ENCODE results near the gene ACTC1. TPM values are rescaled to one million over a fixed set of nuclear protein-coding genes. Genes with fewer than 3 reads are reported as not detected.
A peak's percentile ranks its signal among the peaks of the same experiment; 100 is the strongest.

The ACTC1 gene
- total RNA-seq, 1 experiment from 2014 or later = not detected

DNA sequence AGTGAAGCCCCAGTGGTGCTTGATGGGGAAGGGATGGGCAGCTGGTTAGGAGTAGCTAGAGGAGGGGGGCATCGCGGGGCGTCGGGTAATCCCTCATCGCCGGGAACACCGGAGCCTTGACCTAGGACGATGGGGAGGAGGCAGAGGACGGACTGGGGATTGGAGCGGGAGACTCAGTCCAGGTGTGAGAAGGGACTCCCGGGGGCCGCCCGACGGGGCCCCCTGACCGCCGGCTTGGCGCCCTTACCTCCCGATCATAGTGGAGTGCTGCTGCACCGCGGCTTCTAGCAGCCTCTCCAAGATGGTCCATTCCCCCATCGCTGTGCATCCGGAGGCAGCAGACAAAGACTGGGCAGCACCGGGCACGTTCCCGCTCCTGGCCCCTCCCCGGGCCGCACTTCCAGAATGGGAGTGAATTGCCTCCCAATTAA, 41.2 kb downstream of the ACTC1 start:
- H2AFZ ChIP-seq = no peak overlapping the region
- no peak for DNase-seq
- ChIA-PET POLR2A (ENCODE audit: unreplicated experiment) (no interaction called here), CTCF (no interaction called here)
- H3K4me3 ChIP-seq = no peak overlapping the region
- no peaks in the 10 kb centered on the region for H3K9me2 ChIP-seq (ENCODE audit: insufficient read depth)
- H3K9me3 ChIP-seq (ENCODE audit: insufficient read depth, low read depth) = no peaks in the 10 kb centered on the region
- H3K27me3 ChIP-seq (ENCODE audit: insufficient read depth, low read depth) = peaks cover 42% of the 10 kb centered on the region
- TF ChIP-seq, protein P1, sequence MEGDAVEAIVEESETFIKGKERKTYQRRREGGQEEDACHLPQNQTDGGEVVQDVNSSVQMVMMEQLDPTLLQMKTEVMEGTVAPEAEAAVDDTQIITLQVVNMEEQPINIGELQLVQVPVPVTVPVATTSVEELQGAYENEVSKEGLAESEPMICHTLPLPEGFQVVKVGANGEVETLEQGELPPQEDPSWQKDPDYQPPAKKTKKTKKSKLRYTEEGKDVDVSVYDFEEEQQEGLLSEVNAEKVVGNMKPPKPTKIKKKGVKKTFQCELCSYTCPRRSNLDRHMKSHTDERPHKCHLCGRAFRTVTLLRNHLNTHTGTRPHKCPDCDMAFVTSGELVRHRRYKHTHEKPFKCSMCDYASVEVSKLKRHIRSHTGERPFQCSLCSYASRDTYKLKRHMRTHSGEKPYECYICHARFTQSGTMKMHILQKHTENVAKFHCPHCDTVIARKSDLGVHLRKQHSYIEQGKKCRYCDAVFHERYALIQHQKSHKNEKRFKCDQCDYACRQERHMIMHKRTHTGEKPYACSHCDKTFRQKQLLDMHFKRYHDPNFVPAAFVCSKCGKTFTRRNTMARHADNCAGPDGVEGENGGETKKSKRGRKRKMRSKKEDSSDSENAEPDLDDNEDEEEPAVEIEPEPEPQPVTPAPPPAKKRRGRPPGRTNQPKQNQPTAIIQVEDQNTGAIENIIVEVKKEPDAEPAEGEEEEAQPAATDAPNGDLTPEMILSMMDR (conservative IDR thresholded peaks at IDR 0.05) = no peak
- no peak for TF ChIP-seq EZH2 (IDR thresholded peaks at IDR 0.05; ENCODE audit: low read depth)
- no peaks in the 10 kb centered on the region for H3K36me3 ChIP-seq (ENCODE audit: low read depth)
- intact Hi-C loops (cut with micrococcal nuclease; ENCODE audit: unreplicated experiment) = no loop called here
- BruUV-seq (replicated peaks) = no TSS peak
- no peak overlapping the region for H3K27ac ChIP-seq
- H3K4me2 ChIP-seq = no peak overlapping the region
- no peaks in the 10 kb centered on the region for H3K4me1 ChIP-seq (replicated peaks; ENCODE audit: insufficient read depth)
- H3K79me2 ChIP-seq (ENCODE audit: low read depth) = no peaks in the 10 kb centered on the region
- no peaks in the 10 kb centered on the region; the same call in 1 of the 2 replicates for H4K20me1 ChIP-seq (ENCODE audit: insufficient read depth)
- no peaks in the 10 kb centered on the region for H3F3A ChIP-seq (ENCODE audit: insufficient read depth, low read depth)

DNA sequence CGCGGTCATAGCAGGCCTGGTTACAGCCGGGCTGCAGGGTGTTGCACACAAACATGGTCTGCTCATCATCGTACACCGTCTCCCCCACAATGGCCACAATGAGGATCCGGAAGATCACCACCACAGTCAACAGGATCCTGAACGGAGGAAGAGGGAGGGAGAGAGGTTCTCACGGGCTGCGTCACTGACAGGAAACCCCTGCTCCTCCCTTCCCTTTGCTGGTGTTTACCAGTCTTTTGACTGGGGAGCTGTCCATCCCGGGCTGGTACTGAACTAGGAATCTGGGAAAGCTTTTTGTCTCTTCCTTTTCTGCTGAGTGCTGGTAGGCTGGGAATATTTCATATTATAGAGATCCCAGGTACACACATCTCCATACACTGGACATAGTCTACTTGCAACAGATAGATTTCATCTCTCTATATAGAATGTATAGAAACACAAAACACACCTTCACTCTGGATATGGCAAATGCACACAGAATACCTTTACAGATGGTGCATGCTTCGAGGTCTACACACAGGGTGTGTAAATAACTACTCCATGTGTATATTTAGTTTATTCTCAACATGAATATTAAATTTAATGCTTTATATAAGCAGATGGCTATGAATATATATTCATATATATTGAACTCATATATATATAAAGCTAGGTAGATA, 42.0 kb downstream of the ACTC1 start:
- BruUV-seq (replicated peaks) = no TSS peak
- Histone ChIP-seq H3K9me2 (ENCODE audit: insufficient read depth) (no peaks in the 10 kb centered on the region), H3F3A (ENCODE audit: insufficient read depth, low read depth) (no peaks in the 10 kb centered on the region), H3K79me2 (ENCODE audit: low read depth) (no peaks in the 10 kb centered on the region), H3K4me2 (no peak overlapping the region), H3K4me3 (no peak overlapping the region), H2AFZ (no peak overlapping the region), H4K20me1 (ENCODE audit: insufficient read depth) (no peaks in the 10 kb centered on the region), H3K27ac (no peak overlapping the region), H3K27me3 (ENCODE audit: insufficient read depth, low read depth) (peaks cover 40% of the 10 kb centered on the region), H3K4me1 (replicated peaks; ENCODE audit: insufficient read depth) (no peaks in the 10 kb centered on the region), H3K9me3 (ENCODE audit: insufficient read depth, low read depth) (no peaks in the 10 kb centered on the region), H3K36me3 (ENCODE audit: low read depth) (no peaks in the 10 kb centered on the region)
- peak in 1 of 2 experiments; percentile 15 for DNase-seq
- ChIA-PET POLR2A (ENCODE audit: unreplicated experiment) (no interaction called here), CTCF (no interaction called here)
- intact Hi-C loops (cut with micrococcal nuclease; ENCODE audit: unreplicated experiment) = no loop called here
- TF ChIP-seq, protein P1 (conservative IDR thresholded peaks at IDR 0.05) = no peak
- TF ChIP-seq EZH2 (IDR thresholded peaks at IDR 0.05; ENCODE audit: low read depth) = no peak

DNA sequence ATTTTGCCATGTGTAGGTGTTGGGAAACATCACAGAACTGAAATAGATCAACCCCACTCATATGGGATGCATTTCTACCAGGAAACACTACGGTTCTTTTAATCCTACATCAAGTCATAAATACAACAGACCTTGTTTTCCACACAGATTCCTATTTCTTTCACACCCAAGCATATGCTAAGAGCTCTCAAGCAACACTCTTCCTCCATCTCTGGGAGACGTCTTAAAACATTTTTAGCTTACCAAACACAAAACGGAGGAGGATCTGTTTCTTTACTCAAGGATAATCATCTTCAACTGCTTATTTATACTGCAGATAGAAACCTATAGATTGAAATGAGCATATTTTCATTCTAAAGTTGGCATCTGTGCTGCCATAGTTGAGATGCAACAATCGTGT, 45.7 kb downstream of the ACTC1 start:
- H3F3A ChIP-seq (ENCODE audit: insufficient read depth, low read depth) = no peaks in the 10 kb centered on the region
- ChIA-PET CTCF (no interaction called here), POLR2A (ENCODE audit: unreplicated experiment) (no interaction called here)
- H3K4me2 ChIP-seq = no peak overlapping the region
- no peaks in the 10 kb centered on the region for H3K4me1 ChIP-seq (replicated peaks; ENCODE audit: insufficient read depth)
- no peaks in the 10 kb centered on the region for H3K9me2 ChIP-seq (ENCODE audit: insufficient read depth)
- H3K27me3 ChIP-seq (ENCODE audit: insufficient read depth, low read depth) = peaks cover 30% of the 10 kb centered on the region
- H3K79me2 ChIP-seq (ENCODE audit: low read depth) = no peaks in the 10 kb centered on the region
- no peak for DNase-seq
- intact Hi-C loops (cut with micrococcal nuclease; ENCODE audit: unreplicated experiment) = no loop called here
- no peaks in the 10 kb centered on the region for H3K9me3 ChIP-seq (ENCODE audit: insufficient read depth, low read depth)
- H3K4me3 ChIP-seq = no peak overlapping the region
- no peak overlapping the region for H2AFZ ChIP-seq
- no TSS peak for BruUV-seq (replicated peaks)
- no peak for TF ChIP-seq EZH2 (IDR thresholded peaks at IDR 0.05; ENCODE audit: low read depth)
- TF ChIP-seq, protein P1 (conservative IDR thresholded peaks at IDR 0.05) = no peak
- H3K36me3 ChIP-seq (ENCODE audit: low read depth) = no peaks in the 10 kb centered on the region
- H4K20me1 ChIP-seq (ENCODE audit: insufficient read depth) = no peaks in the 10 kb centered on the region
- no peak overlapping the region for H3K27ac ChIP-seq

Other genes starting within 250 kb of the ACTC1 start
- 67.3 and 77.8 TPM in 2 replicates for gene GOLGA8B, start 211.9 kb downstream of the ACTC1 start, total RNA-seq (2021)
- gene GJD2, start 40.6 kb downstream of the ACTC1 start, total RNA-seq (2021) = not detected in 2 replicates
- 24.1 and 33.6 TPM in 2 replicates for gene AQR, start 174.2 kb upstream of the ACTC1 start, total RNA-seq (2021)
- 25.9 and 34.0 TPM in 2 replicates for gene ZNF770, start 192.7 kb upstream of the ACTC1 start, total RNA-seq (2021)

Measured in PC-9 (cell line).